GM08714 (cell line): Measurements from ENCODE around the gene PROSER3.

Source experiments
- H3K4me3 ChIP-seq: fragments of 200-500 bp; sonication (Bioruptor generic); 2 replicates; pipeline ENCODE4 v1.5.1; 2014; ENCODE audit warnings: mild to moderate bottlenecking, low read length, inconsistent platforms
- ZNF274 ChIP-seq: IDR thresholded peaks from 2 replicates; pipeline ENCODE4 v1.6.1; 2012; ENCODE audit warnings: mild to moderate bottlenecking, low read depth, low read length

Gene PROSER3

DNA sequence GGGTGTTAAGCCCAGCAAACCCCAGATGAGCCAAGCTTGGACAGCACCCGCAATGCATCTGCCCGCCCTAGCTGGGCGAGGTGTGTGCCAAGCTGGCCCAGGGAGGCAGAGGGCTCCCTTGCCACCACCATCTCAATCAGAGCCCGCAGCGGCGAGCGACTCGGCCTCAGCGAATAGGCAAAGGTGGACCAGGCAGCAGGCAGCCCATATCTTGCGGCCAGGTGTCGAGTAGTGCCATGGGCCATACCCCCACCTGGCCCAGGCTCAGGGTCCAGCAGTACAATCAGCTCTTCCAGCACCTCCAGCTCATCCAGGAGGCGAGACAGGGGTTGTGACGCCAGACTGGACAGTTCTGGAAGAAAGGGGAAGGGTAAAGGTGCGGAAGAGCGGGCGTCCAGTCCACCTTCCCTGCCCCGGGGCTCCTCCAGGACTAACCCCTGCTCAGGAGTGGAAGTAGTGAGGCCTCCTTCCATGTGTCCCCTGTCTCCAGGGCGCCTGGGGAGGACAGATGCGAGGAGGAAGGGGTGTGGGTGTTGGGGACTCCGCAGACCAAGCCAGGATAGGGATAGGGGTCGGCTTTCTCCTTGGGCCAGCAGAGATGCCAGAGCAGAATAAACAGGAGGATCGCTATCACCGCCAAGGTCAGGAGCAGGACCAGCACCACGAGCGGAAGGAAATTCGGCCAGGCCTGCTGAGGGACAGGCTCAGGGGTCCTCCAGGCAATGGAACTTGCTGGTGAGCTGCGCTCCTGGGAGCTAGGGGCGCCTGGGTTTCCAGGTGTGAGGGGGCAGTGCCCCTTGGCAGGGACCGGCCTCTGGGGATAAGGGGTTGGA lies 18.5 kb upstream of the PROSER3 start:
- no peak for TF ChIP-seq ZNF274
- H3K4me3 ChIP-seq, result peak overlapping the region; percentile 67; the same call in 1 of the 2 replicates

DNA sequence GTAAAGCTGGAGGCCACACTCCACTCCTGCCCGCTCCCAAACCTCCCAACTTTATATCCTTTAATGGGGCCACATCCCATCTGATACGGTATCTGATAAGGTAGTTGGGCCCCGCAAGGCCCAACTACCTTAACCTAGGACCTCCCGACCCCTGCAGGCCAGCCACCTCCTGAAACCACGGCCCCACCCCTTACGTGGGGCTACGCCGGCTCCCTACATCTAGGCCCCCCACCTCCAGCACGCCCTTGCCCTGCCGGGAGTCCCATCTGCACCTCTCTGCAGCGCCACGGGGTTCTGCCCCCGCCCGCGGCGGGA lies 17.9 kb upstream of the PROSER3 start:
- H3K4me3 ChIP-seq, result peak overlapping the region; percentile 67
- TF ChIP-seq ZNF274, result no peak

DNA sequence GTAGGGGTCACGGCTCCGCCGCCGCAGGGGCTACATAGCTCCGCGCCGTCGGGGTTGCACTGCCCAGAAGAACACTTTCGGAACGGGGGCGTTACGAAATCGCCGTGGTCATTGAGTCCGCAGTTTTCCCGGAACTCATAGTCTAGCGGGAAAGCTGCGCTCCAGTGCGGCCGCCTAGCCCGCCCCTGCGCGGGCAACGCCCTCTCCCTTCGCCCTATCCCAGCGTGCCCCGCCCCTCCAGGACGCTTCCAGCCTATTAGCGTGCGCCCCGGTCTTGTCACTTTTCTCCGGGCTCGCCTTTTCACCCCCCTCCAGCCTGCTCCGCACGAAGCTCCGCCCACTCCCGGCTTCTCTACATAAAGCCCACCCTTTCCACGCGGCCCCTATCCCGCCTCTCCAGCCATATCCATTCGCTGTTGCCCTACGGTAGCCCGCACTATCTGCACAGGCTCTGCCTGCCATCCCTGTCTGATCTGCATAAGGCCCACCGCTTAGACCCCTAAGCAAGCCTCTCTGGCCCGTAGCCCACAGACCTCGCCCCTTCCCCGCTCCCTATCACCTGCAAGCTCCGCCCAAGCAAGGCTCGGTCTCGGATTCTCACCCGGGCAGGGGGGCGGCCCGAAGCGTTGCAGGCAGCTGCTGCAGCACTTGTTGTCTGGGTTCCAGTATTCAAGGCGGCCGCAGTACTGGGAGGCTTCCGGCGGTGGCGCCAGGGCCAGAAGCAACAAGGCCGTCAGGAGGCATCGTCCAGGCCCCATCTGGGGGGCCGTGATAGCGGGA lies 17.4 kb upstream of the PROSER3 start:
- H3K4me3 ChIP-seq, result peak overlapping the region; percentile 67
- no peak for TF ChIP-seq ZNF274

DNA sequence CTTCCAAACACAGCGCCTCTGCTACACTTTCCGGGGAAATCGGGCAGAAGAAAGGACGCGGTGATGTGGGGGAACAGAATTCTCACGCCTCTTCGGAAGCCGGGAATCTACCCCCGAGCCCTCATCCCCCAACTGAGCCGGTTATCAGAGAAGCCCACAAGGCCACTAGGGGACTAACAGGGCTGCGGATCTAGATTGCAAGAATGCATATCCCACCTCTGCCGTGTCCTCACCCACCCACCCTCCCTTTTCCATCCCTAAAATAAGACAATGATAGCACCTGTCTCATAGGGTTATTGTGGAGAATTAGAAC lies 16.8 kb upstream of the PROSER3 start:
- peak overlapping the region; percentile 56 for H3K4me3 ChIP-seq
- TF ChIP-seq ZNF274, result no peak

DNA sequence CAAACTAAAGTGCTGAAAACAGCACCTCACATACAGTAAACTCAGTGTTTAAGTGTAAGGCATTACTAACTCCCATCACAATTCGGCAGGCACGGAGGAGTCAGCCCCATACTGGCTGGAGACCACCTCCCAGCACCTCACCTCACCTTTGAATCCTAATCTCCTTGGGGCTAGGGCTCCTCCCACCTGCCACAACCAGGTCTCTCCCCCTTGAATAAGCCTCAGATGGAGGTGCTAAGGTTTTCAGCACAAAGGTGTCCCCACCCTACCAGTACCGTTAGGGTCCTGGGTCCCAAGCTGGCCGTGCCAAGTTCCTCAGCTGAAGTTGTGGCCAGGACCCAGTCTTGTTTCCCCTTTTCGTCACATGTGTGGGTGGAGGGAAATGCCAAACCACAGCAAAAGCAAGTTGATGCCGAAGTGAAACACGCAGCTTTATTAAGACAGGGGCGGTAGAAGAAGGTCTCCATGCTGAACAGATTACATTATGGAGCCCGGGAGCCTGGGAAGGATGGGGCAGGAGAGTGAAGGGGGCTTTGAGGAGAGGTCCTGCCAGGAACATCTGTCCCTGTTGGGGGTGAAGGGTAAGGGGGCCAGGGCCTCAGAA lies 15.8 kb upstream of the PROSER3 start, which contains the start of gene IGFLR1:
TSS of gene IGFLR1 (minus strand) at position 332 of the 604 bp plus-strand sequence. CDS start 1,272 bp downstream, outside the sequence.
- TF ChIP-seq ZNF274, result no peak
- H3K4me3 ChIP-seq, result peak within 1 kb of the TSS; percentile 56

DNA sequence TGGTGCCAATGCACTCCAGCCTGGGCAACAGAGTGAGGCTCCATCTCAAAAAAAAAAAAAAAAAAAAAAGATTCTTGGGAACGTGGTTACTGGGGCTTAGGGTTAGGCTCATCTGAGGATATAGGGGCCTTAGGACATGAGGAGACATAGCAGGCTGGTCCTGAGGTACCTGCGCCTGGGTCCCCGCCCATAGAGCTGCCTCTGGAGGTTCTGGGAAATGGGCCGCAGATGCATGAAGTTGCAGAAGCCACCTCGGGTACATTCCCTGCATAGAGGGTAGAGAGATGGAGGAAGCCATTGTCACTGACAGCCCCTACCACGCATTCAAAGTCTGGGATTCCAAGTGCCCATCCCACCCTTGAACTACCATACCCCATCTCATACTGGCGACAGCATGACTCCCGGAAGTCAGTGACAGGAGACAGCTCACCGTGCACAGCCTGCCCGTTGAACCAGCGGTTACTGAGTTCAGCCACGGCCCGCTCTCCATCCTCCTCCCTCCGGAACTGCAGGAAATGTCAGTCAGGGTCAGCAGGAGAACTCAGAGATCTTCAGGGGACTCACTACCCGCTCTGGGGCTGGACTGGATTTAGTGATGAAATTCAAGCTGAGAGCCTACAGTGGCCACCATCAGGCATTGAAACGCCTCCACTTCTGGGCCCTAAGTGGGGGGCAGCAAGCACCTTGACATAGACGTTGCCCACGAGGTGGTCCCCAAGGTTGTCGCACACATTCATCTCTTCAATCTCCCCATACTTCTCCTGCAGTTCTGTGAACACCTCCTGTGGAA lies 14.1 kb upstream of the PROSER3 start:
- peak overlapping the region; percentile 79; the same call in 1 of the 2 replicates for H3K4me3 ChIP-seq
- TF ChIP-seq ZNF274, result no peak

DNA sequence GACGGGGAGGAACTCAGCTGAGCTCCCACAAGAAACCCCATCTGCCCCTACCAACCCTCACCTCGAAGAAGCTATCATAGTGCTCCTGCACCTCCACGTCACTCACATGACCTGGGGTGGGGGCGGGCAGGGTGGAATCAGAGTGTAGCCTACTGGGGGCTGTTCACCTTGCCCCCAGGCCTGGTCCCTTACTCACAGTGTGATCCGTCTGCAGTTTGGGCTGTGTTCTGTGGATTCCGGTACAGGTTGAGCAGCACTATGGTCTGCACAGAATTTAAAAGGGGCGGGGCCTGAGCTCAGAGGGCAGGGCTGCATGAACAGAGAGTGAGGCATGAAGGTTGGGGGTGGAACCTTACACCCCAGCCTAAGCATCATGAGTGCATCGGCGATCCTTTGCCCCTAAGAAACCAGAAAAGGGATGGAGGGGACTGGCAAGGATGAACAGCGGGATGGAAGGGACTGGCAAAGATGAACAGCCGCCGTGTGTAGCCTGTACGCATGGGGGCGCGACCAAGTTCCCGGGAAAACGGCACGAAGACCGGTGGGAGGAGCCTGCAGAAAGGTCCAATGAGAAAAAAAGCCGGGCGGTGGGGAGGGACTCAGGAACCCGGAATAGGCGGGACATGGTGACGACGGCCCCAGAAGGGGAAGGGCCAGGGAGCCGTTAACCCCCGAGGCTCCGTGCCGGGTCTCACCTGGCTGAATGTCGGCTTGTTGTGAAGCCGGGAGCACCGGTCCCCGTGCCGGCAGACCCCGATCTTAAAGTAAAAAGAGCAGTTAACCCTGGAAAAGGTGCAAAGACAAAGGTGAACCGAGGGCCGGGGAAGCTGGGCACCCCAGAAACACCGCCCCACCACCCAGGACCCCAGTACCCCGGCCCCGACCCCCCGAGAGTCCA lies 13.3 kb upstream of the PROSER3 start:
- peak overlapping the region; percentile 79 for H3K4me3 ChIP-seq
- no peak for TF ChIP-seq ZNF274

DNA sequence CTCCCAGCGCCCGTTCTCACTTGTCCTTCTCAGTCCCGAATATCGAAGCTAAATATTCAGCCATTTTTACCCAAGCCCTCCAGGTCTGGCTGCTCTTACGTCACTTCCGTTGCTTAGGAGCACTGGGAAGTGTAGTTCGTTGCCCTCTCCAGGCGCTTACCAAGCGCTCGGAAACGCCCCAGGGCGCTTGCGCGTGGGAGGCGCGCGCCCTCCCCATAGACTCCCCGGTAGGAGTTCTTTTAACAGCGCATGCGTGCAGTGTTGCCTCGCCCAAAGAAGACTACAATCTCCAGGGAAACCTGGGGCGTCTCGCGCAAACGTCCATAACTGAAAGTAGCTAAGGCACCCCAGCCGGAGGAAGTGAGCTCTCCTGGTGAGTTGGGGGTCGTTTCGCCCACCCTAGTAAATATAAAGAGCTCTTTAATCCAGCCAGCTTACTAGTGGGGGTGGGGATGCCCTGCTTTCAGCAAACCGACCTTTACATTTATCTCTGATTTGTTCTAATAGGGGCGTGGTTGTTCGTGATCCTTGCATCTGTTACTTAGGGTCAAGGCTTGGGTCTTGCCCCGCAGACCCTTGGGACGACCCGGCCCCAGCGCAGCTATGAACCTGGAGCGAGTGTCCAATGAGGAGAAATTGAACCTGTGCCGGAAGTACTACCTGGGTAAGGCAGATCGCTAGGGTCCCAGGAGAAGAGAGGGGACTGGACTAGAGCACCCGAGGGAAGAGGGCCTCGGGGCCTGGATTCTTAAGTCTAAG lies 12.5 kb upstream of the PROSER3 start, which contains the start of the genes PSENEN and U2AF1L4:
TSS of gene PSENEN (plus strand) at position 324 of the 759 bp plus-strand sequence. CDS start at position 604, 280 bp downstream.
TSS of gene U2AF1L4 (minus strand) at position 91 of the 759 bp plus-strand sequence. CDS start at position 64, 27 bp downstream.
- TF ChIP-seq ZNF274, result no peak
- H3K4me3 ChIP-seq, result peak within 1 kb of the TSS; percentile 91

DNA sequence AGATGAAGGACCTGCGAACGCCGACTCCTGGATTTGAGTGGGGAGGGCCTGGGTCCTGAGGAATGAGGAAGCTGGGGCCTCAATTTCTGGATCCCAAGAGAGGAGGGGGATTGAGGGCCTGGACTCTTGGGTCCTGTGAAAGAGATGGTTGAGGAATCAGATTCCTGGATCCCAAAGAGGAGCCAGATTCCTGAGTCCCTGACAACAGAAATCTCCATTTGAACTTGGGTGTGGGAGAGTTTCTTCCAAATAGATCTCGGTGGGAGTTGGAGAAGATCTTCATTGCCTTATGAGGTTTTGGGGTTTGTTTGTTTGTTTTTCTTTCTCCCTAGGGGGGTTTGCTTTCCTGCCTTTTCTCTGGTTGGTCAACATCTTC lies 11.9 kb upstream of the PROSER3 start:
- no peak for TF ChIP-seq ZNF274
- H3K4me3 ChIP-seq, result peak overlapping the region; percentile 91

DNA sequence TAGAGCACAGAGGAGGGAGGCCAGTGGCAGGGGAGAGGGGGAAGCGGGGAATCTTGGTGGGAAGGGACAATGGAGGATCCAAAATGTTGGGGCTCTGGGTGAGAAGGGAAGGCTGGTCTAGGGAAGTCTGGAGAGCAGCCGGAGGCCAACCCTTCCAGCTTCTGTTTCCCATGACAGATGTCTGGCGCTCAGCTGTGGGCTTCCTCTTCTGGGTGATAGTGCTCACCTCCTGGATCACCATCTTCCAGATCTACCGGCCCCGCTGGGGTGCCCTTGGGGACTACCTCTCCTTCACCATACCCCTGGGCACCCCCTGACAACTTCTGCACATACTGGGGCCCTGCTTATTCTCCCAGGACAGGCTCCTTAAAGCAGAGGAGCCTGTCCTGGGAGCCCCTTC lies 11.4 kb upstream of the PROSER3 start:
- no peak for TF ChIP-seq ZNF274
- H3K4me3 ChIP-seq, result peak overlapping the region; percentile 91; the same call in 1 of the 2 replicates

DNA sequence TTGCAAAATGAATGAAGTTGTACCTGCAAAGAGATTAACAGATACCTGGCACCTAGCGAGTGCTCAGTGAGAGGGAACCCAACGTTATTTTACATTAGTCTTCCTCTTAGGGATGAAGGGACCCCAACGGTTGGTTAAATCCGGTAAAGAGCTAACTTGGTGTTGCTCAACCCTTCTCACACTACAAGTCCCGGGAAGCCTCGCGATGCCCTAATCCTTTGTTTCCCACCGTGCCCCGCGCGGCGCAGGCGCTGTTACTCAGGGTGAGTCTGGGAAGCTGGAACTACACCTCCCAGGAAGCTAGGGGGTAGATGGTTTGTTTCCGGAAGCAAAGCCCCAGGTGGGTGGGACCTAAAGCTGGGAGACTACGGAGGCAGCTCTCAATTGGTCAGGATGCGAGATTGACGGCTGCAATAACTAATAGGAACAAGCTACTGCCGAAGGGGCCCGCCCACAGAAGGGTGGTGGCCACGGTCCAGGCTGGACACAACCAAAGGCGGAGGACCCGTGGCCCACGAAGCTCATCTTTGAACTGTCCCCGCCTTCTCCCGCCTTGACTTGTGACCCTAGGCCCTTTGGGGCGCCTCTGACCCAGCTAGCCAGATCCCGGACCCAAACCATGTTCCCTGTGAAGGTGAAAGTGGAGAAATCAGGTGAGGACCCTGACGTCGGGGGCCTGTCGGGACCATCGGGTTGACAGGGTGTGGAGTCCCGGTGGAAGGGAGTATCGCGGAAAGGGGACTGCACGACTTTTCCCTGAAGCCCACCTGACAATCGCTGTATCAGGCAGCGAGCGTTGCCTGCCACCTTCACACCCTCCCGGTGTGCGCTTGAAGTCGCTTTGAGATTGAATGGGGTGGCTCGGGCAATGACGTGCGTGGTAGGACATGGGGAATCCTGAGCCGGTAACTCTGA lies 9.6 kb upstream of the PROSER3 start, which contains the start of gene LIN37:
TSS of gene LIN37 (plus strand) at position 471 of the 915 bp plus-strand sequence. CDS start at position 620, 149 bp downstream.
- TF ChIP-seq ZNF274, result no peak
- peak within 1 kb of the TSS; percentile 77 for H3K4me3 ChIP-seq
